GM23338 (cell line): Measurements from ENCODE around the gene ZNF536. TPM values are rescaled to one million over a fixed set of nuclear protein-coding genes. Genes with fewer than 3 reads are reported as not detected.

Experiments
- ATAC-seq: fragments of 200-7000 bp; cut with Tn5 transposase; 3 replicates; pipeline ENCODE4 v1.9.1; 2020
- DNase-seq: peaks from one replicate; pipeline ENCODE4 v3.0.0-alpha.2; 2015; ENCODE audit warnings: low spot score
- H2AFZ ChIP-seq: fragments of 200-600 bp; sonication (generic); 2 replicates; pipeline ENCODE4 v1.8.0; 2016; ENCODE audit warnings: antibody characterized with exemption, mild to moderate bottlenecking, moderate library complexity
- H3F3A ChIP-seq: fragments of 200-600 bp; sonication (generic); replicated peaks from 2 replicates; pipeline ENCODE4 v1.8.0; 2017; ENCODE audit warnings: antibody characterized with exemption, mixed run types, low read depth
- H3K27ac ChIP-seq: fragments of 200-600 bp; sonication (generic); 2 replicates; pipeline ENCODE4 v1.6.1; 2016; ENCODE audit warnings: low read depth
- H3K27me3 ChIP-seq: fragments of 200-600 bp; sonication (generic); 2 replicates; pipeline ENCODE4 v1.8.0; 2016; ENCODE audit warnings: mild to moderate bottlenecking, mixed run types, moderate library complexity; ENCODE audit not compliant: insufficient read depth
- H3K36me3 ChIP-seq: fragments of 200-600 bp; sonication (generic); 2 replicates; pipeline ENCODE4 v1.8.0; 2016; ENCODE audit warnings: mild to moderate bottlenecking; ENCODE audit not compliant: insufficient read depth
- H3K4me1 ChIP-seq: fragments of 200-600 bp; sonication (generic); 2 replicates; pipeline ENCODE4 v1.8.0; 2016; ENCODE audit warnings: mild to moderate bottlenecking, moderate library complexity; ENCODE audit not compliant: insufficient read depth
- H3K4me2 ChIP-seq: fragments of 200-600 bp; sonication (generic); 2 replicates; pipeline ENCODE4 v1.7.1; 2017; ENCODE audit warnings: mixed run types
- H3K4me3 ChIP-seq: fragments of 200-600 bp; sonication (generic); 2 replicates; pipeline ENCODE4 v1.6.1; 2016; ENCODE audit warnings: mixed run types
- H3K79me2 ChIP-seq: fragments of 200-600 bp; sonication (generic); replicated peaks from 2 replicates; pipeline ENCODE4 v1.8.0; 2017; ENCODE audit warnings: mild to moderate bottlenecking; ENCODE audit not compliant: insufficient read depth
- H3K9me2 ChIP-seq: fragments of 200-600 bp; sonication (generic); 2 replicates; pipeline ENCODE4 v1.8.0; 2017; ENCODE audit not compliant: insufficient read depth
- H4K20me1 ChIP-seq: fragments of 200-600 bp; sonication (generic); replicated peaks from 2 replicates; pipeline ENCODE4 v1.8.0; 2017; ENCODE audit warnings: mild to moderate bottlenecking; ENCODE audit not compliant: insufficient read depth
- H3K27ac Mint-ChIP-seq: 2 replicates; pipeline ENCODE4 v1.8.0; 2020; ENCODE audit warnings: inconsistent platforms, mild to moderate bottlenecking, moderate library complexity, mixed read lengths
- H3K27me3 Mint-ChIP-seq: 3 replicates; pipeline ENCODE4 v1.8.0; 2022; ENCODE audit warnings: low read depth, mild to moderate bottlenecking, moderate library complexity, mixed read lengths, inconsistent platforms; ENCODE audit not compliant: insufficient read depth, poor library complexity
- H3K36me3 Mint-ChIP-seq: 3 replicates; pipeline ENCODE4 v1.8.0; 2021; ENCODE audit warnings: low read depth, mild to moderate bottlenecking, inconsistent platforms, moderate library complexity, mixed read lengths
- H3K4me1 Mint-ChIP-seq: 3 replicates; pipeline ENCODE4 v1.8.0; 2020; ENCODE audit warnings: mild to moderate bottlenecking, inconsistent platforms, mixed read lengths
- H3K4me3 Mint-ChIP-seq: 3 replicates; pipeline ENCODE4 v1.8.0; 2021; ENCODE audit warnings: moderate library complexity, mild to moderate bottlenecking, inconsistent platforms, mixed read lengths
- H3K9me3 Mint-ChIP-seq: 3 replicates; pipeline ENCODE4 v1.8.0; 2020; ENCODE audit warnings: moderate library complexity, mild to moderate bottlenecking, inconsistent platforms, mixed read lengths
- EZH2phosphoT487 ChIP-seq: fragments of 200-600 bp; sonication (generic); IDR thresholded peaks from one replicate; pipeline ENCODE4 v1.8.1; 2018; ENCODE audit warnings: antibody characterized with exemption; ENCODE audit not compliant: unreplicated experiment
- polyA plus RNA-seq: library from polyadenylated mRNA; unstranded; fragments of >200 nt; fragmentation: Nextera tagmentation; extraction: Ambion mirVana; gene quantifications from 2 replicates; pipeline ENCODE4 v1.2.1, GENCODE V29; 2016
- total RNA-seq: library from RNA; depleted of rRNA; stranded (reverse); fragments of >200 nt; shearing (Covaris generic); gene quantifications from 2 replicates; pipeline ENCODE4 v1.2.3, GENCODE V29; 2014
- TF ChIP-seq, protein P1 (sequence below): IDR thresholded peaks from one replicate; pipeline ENCODE4 v1.6.1; 2018; ENCODE audit warnings: antibody characterized with exemption; ENCODE audit not compliant: unreplicated experiment
- TF ChIP-seq, protein P2 (sequence below), 2 experiments: fragments of 200-600 bp in 1 of 2; sonication (generic) in 1 of 2; conservative IDR thresholded peaks; 2 replicates each; pipeline versions ENCODE4 v1.5.1 to v1.6.1; 2016 to 2017; ENCODE audit warnings: antibody characterized with exemption in 2 of 2, low read depth in 2 of 2, mild to moderate bottlenecking in 2 of 2, moderate library complexity in 1 of 2
- TF ChIP-seq, protein P3 (sequence below): fragments of 250-450 bp; sonication (Bioruptor Pico); IDR thresholded peaks from 2 replicates; pipeline ENCODE4 v1.5.0; 2020; ENCODE audit warnings: mild to moderate bottlenecking, moderate library complexity

ZNF536 gene
- total and polyA plus RNA-seq, 2 experiments from 2014 or later, result 0.07 TPM; not detected in 1

DNA sequence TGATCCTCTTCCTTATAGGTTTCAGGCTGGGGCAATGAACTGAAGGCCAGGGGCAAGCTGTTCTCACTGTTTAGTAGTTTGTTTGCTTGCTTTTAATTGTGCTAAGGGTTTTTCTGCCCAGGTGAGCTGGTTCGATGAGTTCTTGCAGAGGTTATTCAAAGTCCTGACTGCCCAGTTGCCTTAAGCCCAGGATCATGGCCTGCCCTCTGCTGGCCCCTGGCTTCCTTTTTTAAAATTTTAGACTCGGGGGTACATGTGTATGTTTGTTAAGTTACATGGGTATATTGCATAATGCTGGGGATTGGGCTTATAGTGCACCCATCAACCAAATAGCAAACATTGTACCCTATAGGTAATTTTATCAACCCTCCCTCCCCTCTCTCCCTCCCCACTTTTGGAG, 65.7 kb downstream of the ZNF536 start:
- ATAC-seq (peak; percentile 58), DNase-seq (peak; percentile 40)
- peaks cover 10% of the 10 kb centered on the region for H3K4me1 ChIP-seq
- H4K20me1 ChIP-seq, result no peaks in the 10 kb centered on the region
- H3K79me2 ChIP-seq, result no peaks in the 10 kb centered on the region
- TF ChIP-seq, protein P1, sequence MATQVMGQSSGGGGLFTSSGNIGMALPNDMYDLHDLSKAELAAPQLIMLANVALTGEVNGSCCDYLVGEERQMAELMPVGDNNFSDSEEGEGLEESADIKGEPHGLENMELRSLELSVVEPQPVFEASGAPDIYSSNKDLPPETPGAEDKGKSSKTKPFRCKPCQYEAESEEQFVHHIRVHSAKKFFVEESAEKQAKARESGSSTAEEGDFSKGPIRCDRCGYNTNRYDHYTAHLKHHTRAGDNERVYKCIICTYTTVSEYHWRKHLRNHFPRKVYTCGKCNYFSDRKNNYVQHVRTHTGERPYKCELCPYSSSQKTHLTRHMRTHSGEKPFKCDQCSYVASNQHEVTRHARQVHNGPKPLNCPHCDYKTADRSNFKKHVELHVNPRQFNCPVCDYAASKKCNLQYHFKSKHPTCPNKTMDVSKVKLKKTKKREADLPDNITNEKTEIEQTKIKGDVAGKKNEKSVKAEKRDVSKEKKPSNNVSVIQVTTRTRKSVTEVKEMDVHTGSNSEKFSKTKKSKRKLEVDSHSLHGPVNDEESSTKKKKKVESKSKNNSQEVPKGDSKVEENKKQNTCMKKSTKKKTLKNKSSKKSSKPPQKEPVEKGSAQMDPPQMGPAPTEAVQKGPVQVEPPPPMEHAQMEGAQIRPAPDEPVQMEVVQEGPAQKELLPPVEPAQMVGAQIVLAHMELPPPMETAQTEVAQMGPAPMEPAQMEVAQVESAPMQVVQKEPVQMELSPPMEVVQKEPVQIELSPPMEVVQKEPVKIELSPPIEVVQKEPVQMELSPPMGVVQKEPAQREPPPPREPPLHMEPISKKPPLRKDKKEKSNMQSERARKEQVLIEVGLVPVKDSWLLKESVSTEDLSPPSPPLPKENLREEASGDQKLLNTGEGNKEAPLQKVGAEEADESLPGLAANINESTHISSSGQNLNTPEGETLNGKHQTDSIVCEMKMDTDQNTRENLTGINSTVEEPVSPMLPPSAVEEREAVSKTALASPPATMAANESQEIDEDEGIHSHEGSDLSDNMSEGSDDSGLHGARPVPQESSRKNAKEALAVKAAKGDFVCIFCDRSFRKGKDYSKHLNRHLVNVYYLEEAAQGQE, result no peak
- TF ChIP-seq, protein P2, sequence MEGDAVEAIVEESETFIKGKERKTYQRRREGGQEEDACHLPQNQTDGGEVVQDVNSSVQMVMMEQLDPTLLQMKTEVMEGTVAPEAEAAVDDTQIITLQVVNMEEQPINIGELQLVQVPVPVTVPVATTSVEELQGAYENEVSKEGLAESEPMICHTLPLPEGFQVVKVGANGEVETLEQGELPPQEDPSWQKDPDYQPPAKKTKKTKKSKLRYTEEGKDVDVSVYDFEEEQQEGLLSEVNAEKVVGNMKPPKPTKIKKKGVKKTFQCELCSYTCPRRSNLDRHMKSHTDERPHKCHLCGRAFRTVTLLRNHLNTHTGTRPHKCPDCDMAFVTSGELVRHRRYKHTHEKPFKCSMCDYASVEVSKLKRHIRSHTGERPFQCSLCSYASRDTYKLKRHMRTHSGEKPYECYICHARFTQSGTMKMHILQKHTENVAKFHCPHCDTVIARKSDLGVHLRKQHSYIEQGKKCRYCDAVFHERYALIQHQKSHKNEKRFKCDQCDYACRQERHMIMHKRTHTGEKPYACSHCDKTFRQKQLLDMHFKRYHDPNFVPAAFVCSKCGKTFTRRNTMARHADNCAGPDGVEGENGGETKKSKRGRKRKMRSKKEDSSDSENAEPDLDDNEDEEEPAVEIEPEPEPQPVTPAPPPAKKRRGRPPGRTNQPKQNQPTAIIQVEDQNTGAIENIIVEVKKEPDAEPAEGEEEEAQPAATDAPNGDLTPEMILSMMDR (conservative IDR thresholded peaks at IDR 0.05; ENCODE audit: low read depth in 2 of 2), result peak; percentile 52 to 62
- TF ChIP-seq, protein P3, sequence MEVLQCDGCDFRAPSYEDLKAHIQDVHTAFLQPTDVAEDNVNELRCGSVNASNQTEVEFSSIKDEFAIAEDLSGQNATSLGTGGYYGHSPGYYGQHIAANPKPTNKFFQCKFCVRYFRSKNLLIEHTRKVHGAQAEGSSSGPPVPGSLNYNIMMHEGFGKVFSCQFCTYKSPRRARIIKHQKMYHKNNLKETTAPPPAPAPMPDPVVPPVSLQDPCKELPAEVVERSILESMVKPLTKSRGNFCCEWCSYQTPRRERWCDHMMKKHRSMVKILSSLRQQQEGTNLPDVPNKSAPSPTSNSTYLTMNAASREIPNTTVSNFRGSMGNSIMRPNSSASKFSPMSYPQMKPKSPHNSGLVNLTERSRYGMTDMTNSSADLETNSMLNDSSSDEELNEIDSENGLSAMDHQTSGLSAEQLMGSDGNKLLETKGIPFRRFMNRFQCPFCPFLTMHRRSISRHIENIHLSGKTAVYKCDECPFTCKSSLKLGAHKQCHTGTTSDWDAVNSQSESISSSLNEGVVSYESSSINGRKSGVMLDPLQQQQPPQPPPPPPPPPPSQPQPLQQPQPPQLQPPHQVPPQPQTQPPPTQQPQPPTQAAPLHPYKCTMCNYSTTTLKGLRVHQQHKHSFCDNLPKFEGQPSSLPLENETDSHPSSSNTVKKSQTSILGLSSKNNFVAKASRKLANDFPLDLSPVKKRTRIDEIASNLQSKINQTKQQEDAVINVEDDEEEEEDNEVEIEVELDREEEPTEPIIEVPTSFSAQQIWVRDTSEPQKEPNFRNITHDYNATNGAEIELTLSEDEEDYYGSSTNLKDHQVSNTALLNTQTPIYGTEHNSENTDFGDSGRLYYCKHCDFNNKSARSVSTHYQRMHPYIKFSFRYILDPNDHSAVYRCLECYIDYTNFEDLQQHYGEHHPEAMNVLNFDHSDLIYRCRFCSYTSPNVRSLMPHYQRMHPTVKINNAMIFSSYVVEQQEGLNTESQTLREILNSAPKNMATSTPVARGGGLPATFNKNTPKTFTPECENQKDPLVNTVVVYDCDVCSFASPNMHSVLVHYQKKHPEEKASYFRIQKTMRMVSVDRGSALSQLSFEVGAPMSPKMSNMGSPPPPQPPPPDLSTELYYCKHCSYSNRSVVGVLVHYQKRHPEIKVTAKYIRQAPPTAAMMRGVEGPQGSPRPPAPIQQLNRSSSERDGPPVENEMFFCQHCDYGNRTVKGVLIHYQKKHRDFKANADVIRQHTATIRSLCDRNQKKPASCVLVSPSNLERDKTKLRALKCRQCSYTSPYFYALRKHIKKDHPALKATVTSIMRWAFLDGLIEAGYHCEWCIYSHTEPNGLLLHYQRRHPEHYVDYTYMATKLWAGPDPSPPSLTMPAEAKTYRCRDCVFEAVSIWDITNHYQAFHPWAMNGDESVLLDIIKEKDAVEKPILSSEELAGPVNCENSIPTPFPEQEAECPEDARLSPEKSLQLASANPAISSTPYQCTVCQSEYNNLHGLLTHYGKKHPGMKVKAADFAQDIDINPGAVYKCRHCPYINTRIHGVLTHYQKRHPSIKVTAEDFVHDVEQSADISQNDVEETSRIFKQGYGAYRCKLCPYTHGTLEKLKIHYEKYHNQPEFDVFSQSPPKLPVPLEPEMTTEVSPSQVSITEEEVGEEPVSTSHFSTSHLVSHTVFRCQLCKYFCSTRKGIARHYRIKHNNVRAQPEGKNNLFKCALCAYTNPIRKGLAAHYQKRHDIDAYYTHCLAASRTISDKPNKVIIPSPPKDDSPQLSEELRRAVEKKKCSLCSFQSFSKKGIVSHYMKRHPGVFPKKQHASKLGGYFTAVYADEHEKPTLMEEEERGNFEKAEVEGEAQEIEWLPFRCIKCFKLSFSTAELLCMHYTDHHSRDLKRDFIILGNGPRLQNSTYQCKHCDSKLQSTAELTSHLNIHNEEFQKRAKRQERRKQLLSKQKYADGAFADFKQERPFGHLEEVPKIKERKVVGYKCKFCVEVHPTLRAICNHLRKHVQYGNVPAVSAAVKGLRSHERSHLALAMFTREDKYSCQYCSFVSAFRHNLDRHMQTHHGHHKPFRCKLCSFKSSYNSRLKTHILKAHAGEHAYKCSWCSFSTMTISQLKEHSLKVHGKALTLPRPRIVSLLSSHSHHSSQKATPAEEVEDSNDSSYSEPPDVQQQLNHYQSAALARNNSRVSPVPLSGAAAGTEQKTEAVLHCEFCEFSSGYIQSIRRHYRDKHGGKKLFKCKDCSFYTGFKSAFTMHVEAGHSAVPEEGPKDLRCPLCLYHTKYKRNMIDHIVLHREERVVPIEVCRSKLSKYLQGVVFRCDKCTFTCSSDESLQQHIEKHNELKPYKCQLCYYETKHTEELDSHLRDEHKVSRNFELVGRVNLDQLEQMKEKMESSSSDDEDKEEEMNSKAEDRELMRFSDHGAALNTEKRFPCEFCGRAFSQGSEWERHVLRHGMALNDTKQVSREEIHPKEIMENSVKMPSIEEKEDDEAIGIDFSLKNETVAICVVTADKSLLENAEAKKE (CRISPR knock-in tag), result no peak
- no peak for TF ChIP-seq EZH2phosphoT487
- no peaks in the 10 kb centered on the region for H3K27me3 ChIP-seq
- H3K4me2 ChIP-seq, result no peak overlapping the region
- Mint-ChIP-seq H3K27ac (no peak overlapping the region), H3K9me3 (no peaks in the 10 kb centered on the region), H3K36me3 (no peaks in the 10 kb centered on the region), H3K4me3 (no peak overlapping the region), H3K27me3 (peaks cover 6% of the 10 kb centered on the region), H3K4me1 (peaks cover 12% of the 10 kb centered on the region)
- no peak overlapping the region for H3K4me3 ChIP-seq
- peaks cover 25% of the 10 kb centered on the region for H3K9me2 ChIP-seq
- no peaks in the 10 kb centered on the region for H3K36me3 ChIP-seq
- peak overlapping the region; percentile 63; the same call in 1 of the 2 replicates for H2AFZ ChIP-seq
- H3K27ac ChIP-seq, result no peak overlapping the region
- no peaks in the 10 kb centered on the region for H3F3A ChIP-seq
